ENCODE results near the gene CEP350. TPM values are rescaled to one million over a fixed set of nuclear protein-coding genes. Genes with fewer than 3 reads are reported as not detected.

CEP350 gene
- total RNA-seq, 1 experiment from 2014 or later = 27.6 TPM

GRCh38 chr1:180153032-180153431 lies 198.4 kb downstream of the CEP350 start:
- Histone ChIP-seq H3K4me2 (ENCODE audit: low read length) (peak overlapping the region; percentile 90; the same call in 1 of the 2 replicates), H3K9me2 (ENCODE audit: insufficient read depth) (no peaks in the 10 kb centered on the region), H4K20me1 (ENCODE audit: insufficient read depth) (no peaks in the 10 kb centered on the region), H3K9ac (ENCODE audit: low read length) (no peak overlapping the region), H3K9me3 (ENCODE audit: control insufficient read depth in 1 of 2, insufficient read depth in 1 of 2, low read depth in 1 of 2, low read length in 2 of 2) (no peaks in the 10 kb centered on the region), H3K4me3 (replicated peaks in 1 of 2; ENCODE audit: low read depth in 1 of 2, low read length in 2 of 2) (peak overlapping the region in 1 of 2 experiments; percentile 91; a peak in 1 of 4 replicates), H3K27ac (ENCODE audit: low read depth, low read length) (no peak overlapping the region), H3K4me1 (ENCODE audit: control insufficient read depth in 1 of 2, insufficient read depth in 2 of 2, low read length in 2 of 2) (peaks cover 2 to 43% of the 10 kb centered on the region in 2 experiments; a peak in 3 of 4 replicates), H3K27me3 (ENCODE audit: insufficient read depth, low read length) (no peaks in the 10 kb centered on the region), H2AFZ (ENCODE audit: low read depth, low read length, poor library complexity, severe bottlenecking) (no peak overlapping the region), H3K79me2 (ENCODE audit: insufficient read depth, low read length) (peaks cover 12% of the 10 kb centered on the region), H3K36me3 (ENCODE audit: control insufficient read depth in 1 of 2, insufficient read depth in 2 of 2, low read length in 2 of 2) (no peaks in the 10 kb centered on the region)
- ATAC-seq = no peak
- intact Hi-C loops (cut with micrococcal nuclease) = no loop called here
- RAD21 ChIA-PET (ENCODE audit: low non-redundant PET in 1 of 2, low total read pairs in 2 of 2, uncharacterized antibody in 2 of 2, unreplicated experiment in 2 of 2) = no interaction called here
- no TSS peak for BruUV-seq (replicated peaks)
- TF ChIP-seq REST (IDR thresholded peaks at IDR 0.05; ENCODE audit: low read depth) = no peak
- no peak for TF ChIP-seq SIN3A (IDR thresholded peaks at IDR 0.05; ENCODE audit: low read depth)
- no peak for TF ChIP-seq RAD21 (IDR thresholded peaks at IDR 0.05; ENCODE audit: low read depth)
- DNase-seq (ENCODE audit: low read depth, low spot score) = no peak
- CTCF ChIA-PET = no interaction called here
- POLR2A ChIA-PET = no interaction called here

GRCh38 chr1:180154003-180154324 lies 199.4 kb downstream of the CEP350 start:
- H3K4me3 ChIP-seq (replicated peaks in 1 of 2; ENCODE audit: low read depth in 1 of 2, low read length in 2 of 2) = peak overlapping the region; percentile 81 to 91
- H3K9me3 ChIP-seq (ENCODE audit: control insufficient read depth in 1 of 2, insufficient read depth in 1 of 2, low read depth in 1 of 2, low read length in 2 of 2) = no peaks in the 10 kb centered on the region
- peak overlapping the region; percentile 90 for H3K4me2 ChIP-seq (ENCODE audit: low read length)
- intact Hi-C loops (cut with micrococcal nuclease) = loop anchor here (2.0 kb wide), 1 partner anchor 271 kb away; the partner anchor contains the start of gene TOR1AIP1
- RAD21 ChIA-PET (ENCODE audit: low non-redundant PET in 1 of 2, low total read pairs in 2 of 2, uncharacterized antibody in 2 of 2, unreplicated experiment in 2 of 2) = no interaction called here
- no peaks in the 10 kb centered on the region for H3K27me3 ChIP-seq (ENCODE audit: insufficient read depth, low read length)
- H3K27ac ChIP-seq (ENCODE audit: low read depth, low read length) = peak overlapping the region; percentile 78
- no TSS peak for BruUV-seq (replicated peaks)
- no peaks in the 10 kb centered on the region for H3K9me2 ChIP-seq (ENCODE audit: insufficient read depth)
- POLR2A ChIA-PET = interaction anchor here (1.0 to 1.9 kb wide), 3 partner anchors 14 to 31 kb away, joined by 3 to 11 read pairs (median 3); no protein-coding TSS in a partner anchor
- H3K36me3 ChIP-seq (ENCODE audit: control insufficient read depth in 1 of 2, insufficient read depth in 2 of 2, low read length in 2 of 2) = no peaks in the 10 kb centered on the region
- no peak overlapping the region for H2AFZ ChIP-seq (ENCODE audit: low read depth, low read length, poor library complexity, severe bottlenecking)
- TF ChIP-seq YY1 (IDR thresholded peaks at IDR 0.05; ENCODE audit: extremely low read depth, insufficient replicate concordance, low read depth, low read length) (no peak), MAX (IDR thresholded peaks at IDR 0.05) (peak; percentile 44; the same call in 1 of the 2 replicates), SIN3A (IDR thresholded peaks at IDR 0.05; ENCODE audit: low read depth) (0 out of 2 replicates have a peak, but pooled peaks have one; percentile 18), ZNF274 (IDR thresholded peaks at IDR 0.05; ENCODE audit: low read depth, low read length) (no peak)
- H3K4me1 ChIP-seq (ENCODE audit: control insufficient read depth in 1 of 2, insufficient read depth in 2 of 2, low read length in 2 of 2) = peaks cover 2 to 43% of the 10 kb centered on the region in 2 experiments; a peak in 3 of 4 replicates
- DNase-seq (ENCODE audit: low read depth, low spot score) = no peak
- CTCF ChIA-PET = interaction anchor here (1.6 kb wide), 1 partner anchor 339 kb away, joined by 3 read pairs; no protein-coding TSS in a partner anchor
- H3K79me2 ChIP-seq (ENCODE audit: insufficient read depth, low read length) = peaks cover 18% of the 10 kb centered on the region
- peak overlapping the region; percentile 84 for H3K9ac ChIP-seq (ENCODE audit: low read length)
- H4K20me1 ChIP-seq (ENCODE audit: insufficient read depth) = no peaks in the 10 kb centered on the region
- ATAC-seq = peak; percentile 2; the same call in 1 of the 2 replicates

Measured in HCT116 (cell line).